Loucy (cell line): ENCODE data around the gene ELMO1.

Experiments
- H2AFZ ChIP-seq: fragments of 200-600 bp; sonication (generic); 2 replicates; pipeline ENCODE4 v1.6.0; 2016; ENCODE audit warnings: antibody characterized with exemption, mild to moderate bottlenecking, low read length, moderate library complexity
- H3F3A ChIP-seq: fragments of 200-600 bp; 2 replicates; pipeline ENCODE4 v1.6.0; 2016; ENCODE audit warnings: antibody characterized with exemption, low read depth, mild to moderate bottlenecking
- H3K27me3 ChIP-seq: fragments of 200-600 bp; sonication (generic); 2 replicates; pipeline ENCODE4 v1.6.1; 2014; ENCODE audit warnings: low read length, mild to moderate bottlenecking; ENCODE audit not compliant: insufficient read depth, poor library complexity, severe bottlenecking
- H3K36me3 ChIP-seq: fragments of 200-600 bp; sonication (generic); 2 replicates; pipeline ENCODE4 v1.6.1; 2016; ENCODE audit warnings: low read length; ENCODE audit not compliant: insufficient read depth
- H3K4me1 ChIP-seq: fragments of 200-600 bp; sonication (generic); 2 replicates; pipeline ENCODE4 v1.5.1; 2014; ENCODE audit warnings: low read length, mild to moderate bottlenecking; ENCODE audit not compliant: insufficient read depth, poor library complexity, severe bottlenecking
- H3K4me2 ChIP-seq: fragments of 200-600 bp; sonication (generic); 2 replicates; pipeline ENCODE4 v1.6.0; 2014; ENCODE audit warnings: antibody characterized with exemption, low read length, low read depth, mild to moderate bottlenecking; ENCODE audit not compliant: poor library complexity, severe bottlenecking
- H3K4me3 ChIP-seq: fragments of 200-600 bp; sonication (generic); 2 replicates; pipeline ENCODE4 v1.5.1; 2014; ENCODE audit warnings: low read length, mild to moderate bottlenecking, mixed read lengths; ENCODE audit not compliant: poor library complexity, severe bottlenecking
- H3K79me2 ChIP-seq: fragments of 200-600 bp; sonication (generic); 2 replicates; pipeline ENCODE4 v1.6.1; 2014; ENCODE audit warnings: low read length; ENCODE audit not compliant: insufficient read depth
- H3K9ac ChIP-seq: fragments of 200-600 bp; sonication (generic); 2 replicates; pipeline ENCODE4 v1.6.0; 2014; ENCODE audit warnings: mild to moderate bottlenecking, low read depth, low read length, moderate library complexity; ENCODE audit not compliant: poor library complexity, severe bottlenecking
- H3K9me2 ChIP-seq: fragments of 200-600 bp; sonication (generic); replicated peaks from 2 replicates; pipeline ENCODE4 v1.6.1; 2016; ENCODE audit warnings: low read depth, low read length, mixed read lengths
- H3K9me3 ChIP-seq: fragments of 200-600 bp; sonication (generic); 2 replicates; pipeline ENCODE4 v1.6.1; 2014; ENCODE audit warnings: mild to moderate bottlenecking, antibody characterized with exemption, low read length, low read depth; ENCODE audit not compliant: insufficient read depth
- H4K20me1 ChIP-seq: fragments of 200-600 bp; sonication (generic); 2 replicates; pipeline ENCODE4 v1.6.0; 2014; ENCODE audit warnings: antibody characterized with exemption, low read length, mild to moderate bottlenecking; ENCODE audit not compliant: insufficient read depth, poor library complexity, severe bottlenecking
- CTCF ChIP-seq: fragments of 200-600 bp; sonication (generic); conservative IDR thresholded peaks from 2 replicates; pipeline ENCODE4 v1.5.1; 2014; ENCODE audit warnings: mild to moderate bottlenecking, antibody characterized with exemption, low read length
- EZH2phosphoT487 ChIP-seq: fragments of 200-600 bp; IDR thresholded peaks from 2 replicates; pipeline ENCODE4 v1.6.1; 2018; ENCODE audit warnings: antibody characterized with exemption, mild to moderate bottlenecking, moderate library complexity, borderline replicate concordance

The ELMO1 gene

GRCh38 chr7:36851382-36851781, 597.3 kb downstream of the ELMO1 start:
- Histone ChIP-seq H4K20me1 (no peaks in the 10 kb centered on the region), H3K4me2 (no peak overlapping the region), H3K9ac (no peak overlapping the region), H3K9me2 (no peaks in the 10 kb centered on the region), H3K4me1 (peaks cover 7% of the 10 kb centered on the region), H3K27me3 (no peaks in the 10 kb centered on the region), H3K4me3 (no peak overlapping the region), H2AFZ (no peak overlapping the region), H3K9me3 (peaks cover 9% of the 10 kb centered on the region; the same call in 1 of the 2 replicates), H3F3A (no peaks in the 10 kb centered on the region), H3K79me2 (no peaks in the 10 kb centered on the region), H3K36me3 (peaks cover 37% of the 10 kb centered on the region; the same call in 1 of the 2 replicates)
- TF ChIP-seq EZH2phosphoT487 (no peak), CTCF (no peak)

- TF ChIP-seq CTCF (no peak), EZH2phosphoT487 (no peak)
- Histone ChIP-seq H4K20me1 (no peaks in the 10 kb centered on the region), H3K4me3 (no peak overlapping the region), H3K4me2 (no peak overlapping the region), H3F3A (no peaks in the 10 kb centered on the region), H2AFZ (no peak overlapping the region), H3K4me1 (peaks cover 7% of the 10 kb centered on the region), H3K36me3 (peaks cover 3% of the 10 kb centered on the region; the same call in 1 of the 2 replicates), H3K9me2 (no peaks in the 10 kb centered on the region), H3K9ac (no peak overlapping the region), H3K27me3 (no peaks in the 10 kb centered on the region), H3K9me3 (peaks cover 9% of the 10 kb centered on the region; the same call in 1 of the 2 replicates), H3K79me2 (no peaks in the 10 kb centered on the region)
Observed at GRCh38 chr7:36847946-36848345, 600.7 kb downstream of the ELMO1 start.

GRCh38 chr7:36844374-36844773, 604.3 kb downstream of the ELMO1 start:
- Histone ChIP-seq H3K79me2 (no peaks in the 10 kb centered on the region), H3K9ac (no peak overlapping the region), H3K4me2 (no peak overlapping the region), H3F3A (no peaks in the 10 kb centered on the region), H3K4me1 (no peaks in the 10 kb centered on the region), H3K27me3 (no peaks in the 10 kb centered on the region), H3K9me3 (peaks cover 9% of the 10 kb centered on the region; the same call in 1 of the 2 replicates), H2AFZ (no peak overlapping the region), H3K4me3 (no peak overlapping the region), H4K20me1 (no peaks in the 10 kb centered on the region), H3K9me2 (no peaks in the 10 kb centered on the region), H3K36me3 (no peaks in the 10 kb centered on the region)
- TF ChIP-seq EZH2phosphoT487 (no peak), CTCF (no peak)
